COLO668 (cell line): ENCODE measurements around the gene EME1.

Source experiments
- DNase-seq: peaks from one replicate; lab custom pipeline; 2025; ENCODE audit not compliant: unreplicated experiment; lab: John Stamatoyannopoulos, UW

EME1 gene

GRCh38 chr17:50347894-50348291, 25.1 kb upstream of the EME1 start:
- no peak for DNase-seq

- no peak for DNase-seq
Measured at GRCh38 chr17:50348522-50349242, 24.3 kb upstream of the EME1 start.

- no peak for DNase-seq
Measured at GRCh38 chr17:50349243-50349600, 23.8 kb upstream of the EME1 start.

GRCh38 chr17:50350733-50351132, 22.3 kb upstream of the EME1 start:
- no peak for DNase-seq

- DNase-seq, result no peak
Measured at GRCh38 chr17:50352072-50352692, 20.8 kb upstream of the EME1 start.

GRCh38 chr17:50352693-50353599, 20.1 kb upstream of the EME1 start:
- no peak for DNase-seq

GRCh38 chr17:50353600-50354195, 19.3 kb upstream of the EME1 start:
- DNase-seq, result no peak

- no peak for DNase-seq
Measured at GRCh38 chr17:50354198-50354597, 18.8 kb upstream of the EME1 start.

- DNase-seq, result no peak
Measured at GRCh38 chr17:50354776-50355175, 18.3 kb upstream of the EME1 start.

GRCh38 chr17:50355336-50355700, 17.7 kb upstream of the EME1 start:
- DNase-seq, result no peak

GRCh38 chr17:50355701-50356341, 17.2 kb upstream of the EME1 start:
- no peak for DNase-seq

- no peak for DNase-seq
Measured at GRCh38 chr17:50356418-50356817, 16.6 kb upstream of the EME1 start.

- no peak for DNase-seq
Measured at GRCh38 chr17:50356892-50357510, 16.0 kb upstream of the EME1 start.

- DNase-seq, result no peak
Measured at GRCh38 chr17:50358177-50358576, 14.9 kb upstream of the EME1 start.

GRCh38 chr17:50359005-50359699, 13.9 kb upstream of the EME1 start:
- no peak for DNase-seq

- DNase-seq, result no peak
Measured at GRCh38 chr17:50359998-50360461, 13.0 kb upstream of the EME1 start.

- no peak for DNase-seq
Measured at GRCh38 chr17:50360486-50361115, 12.4 kb upstream of the EME1 start.

GRCh38 chr17:50361561-50362480, 11.2 kb upstream of the EME1 start:
- DNase-seq, result peak; percentile 16
